HG02884 (cell line): ENCODE measurements around the gene IVD.
A peak's percentile ranks its signal among the peaks of the same experiment; 100 is the strongest.

ENCODE experiments used
- ATAC-seq: cut with Tn5 transposase; IDR thresholded peaks from one replicate; pipeline ENCODE4 v1.9.1; 2021; ENCODE audit warnings: mild to moderate bottlenecking, moderate library complexity; ENCODE audit not compliant: unreplicated experiment

Gene IVD

DNA sequence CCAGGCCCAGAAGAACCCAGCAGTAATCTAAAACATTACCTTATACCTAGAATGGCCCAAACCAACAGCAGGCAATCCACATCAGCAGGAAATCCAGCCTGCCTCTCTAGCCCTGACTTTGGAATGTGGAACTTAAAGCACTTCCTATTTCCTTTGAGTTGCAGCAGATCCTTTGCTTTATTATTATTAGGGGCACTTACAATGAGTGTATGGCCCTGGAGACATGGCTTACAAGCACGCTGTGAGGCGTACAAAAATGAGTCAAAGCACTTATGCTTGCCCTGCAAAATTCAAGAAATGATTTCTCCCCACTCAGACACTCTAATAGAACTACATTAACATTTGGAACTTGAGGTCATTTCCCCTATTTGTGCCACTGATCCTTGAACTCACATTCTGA is 32.6 kb upstream of the IVD start:
- no peak for ATAC-seq

DNA sequence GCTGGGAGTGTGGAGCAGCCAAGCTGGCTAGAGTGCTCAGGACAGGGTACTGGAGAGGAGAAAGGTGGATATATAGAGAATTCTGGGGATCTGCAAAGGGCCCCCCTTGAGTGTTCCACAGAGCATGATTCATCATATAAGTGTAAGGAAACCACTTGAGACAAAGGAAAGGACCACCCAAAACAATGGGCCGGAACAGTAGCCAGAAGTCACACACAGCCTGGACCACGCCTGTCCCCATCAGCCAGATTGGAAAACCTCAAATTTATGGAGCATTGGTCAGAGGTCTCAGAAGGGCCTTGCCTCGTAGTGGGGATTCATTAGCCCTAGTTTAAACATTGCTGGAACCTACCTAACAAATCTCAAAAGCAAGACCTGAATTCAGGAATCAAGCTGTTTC is 28.0 kb upstream of the IVD start:
- no peak for ATAC-seq

DNA sequence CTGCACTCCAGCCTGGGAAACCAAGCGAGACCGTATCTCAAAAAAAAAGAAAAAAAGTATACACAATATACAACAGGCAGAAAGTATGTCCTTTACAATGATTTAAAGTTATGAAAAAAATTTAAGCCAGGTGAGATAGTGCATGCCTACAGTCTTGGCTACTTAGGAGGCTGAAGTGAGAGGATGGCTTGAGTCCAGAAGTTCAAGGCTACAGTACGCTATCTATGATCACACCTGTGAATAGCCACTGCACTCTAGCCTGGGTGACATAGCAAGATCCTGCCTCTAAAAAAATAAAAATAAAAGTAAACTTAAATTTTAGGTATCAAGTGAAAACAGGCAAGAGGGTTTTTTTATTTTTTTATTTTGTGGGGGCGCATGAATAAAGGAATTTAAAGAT is 26.2 kb upstream of the IVD start:
- no peak for ATAC-seq

DNA sequence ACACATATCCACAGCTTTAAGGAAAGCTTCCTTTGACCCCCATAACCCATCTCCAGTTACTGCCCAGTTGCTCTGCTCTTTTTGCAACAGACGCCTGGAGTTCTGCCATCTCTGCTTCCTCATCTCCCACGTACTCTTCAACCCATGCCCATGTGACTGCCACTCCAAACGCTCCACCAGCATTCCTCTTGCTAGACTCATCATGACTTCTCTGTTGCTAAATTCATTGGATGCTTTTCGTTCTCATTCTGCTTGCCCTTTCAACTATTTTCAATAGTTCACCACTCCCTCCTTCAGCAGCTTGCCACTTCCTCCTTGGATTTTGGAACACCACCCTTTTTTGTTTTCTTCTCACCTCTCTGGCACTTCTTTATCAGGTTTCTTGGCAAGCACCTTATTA is 25.7 kb upstream of the IVD start:
- no peak for ATAC-seq

GRCh38 chr15:40380636-40381035 is 25.0 kb upstream of the IVD start:
- no peak for ATAC-seq

- ATAC-seq = no peak
Observed at GRCh38 chr15:40381818-40382529, 23.6 kb upstream of the IVD start.

GRCh38 chr15:40382580-40383456 is 22.8 kb upstream of the IVD start, which contains the start of gene KNSTRN:
Gene KNSTRN (plus strand): TSS chr15:40382721. CDS start chr15:40382836, 115 bp downstream.
- peak; percentile 96 for ATAC-seq

- ATAC-seq = no peak
Observed at GRCh38 chr15:40386480-40386879, 19.1 kb upstream of the IVD start.

- no peak for ATAC-seq
Observed at GRCh38 chr15:40388941-40389823, 16.4 kb upstream of the IVD start.

DNA sequence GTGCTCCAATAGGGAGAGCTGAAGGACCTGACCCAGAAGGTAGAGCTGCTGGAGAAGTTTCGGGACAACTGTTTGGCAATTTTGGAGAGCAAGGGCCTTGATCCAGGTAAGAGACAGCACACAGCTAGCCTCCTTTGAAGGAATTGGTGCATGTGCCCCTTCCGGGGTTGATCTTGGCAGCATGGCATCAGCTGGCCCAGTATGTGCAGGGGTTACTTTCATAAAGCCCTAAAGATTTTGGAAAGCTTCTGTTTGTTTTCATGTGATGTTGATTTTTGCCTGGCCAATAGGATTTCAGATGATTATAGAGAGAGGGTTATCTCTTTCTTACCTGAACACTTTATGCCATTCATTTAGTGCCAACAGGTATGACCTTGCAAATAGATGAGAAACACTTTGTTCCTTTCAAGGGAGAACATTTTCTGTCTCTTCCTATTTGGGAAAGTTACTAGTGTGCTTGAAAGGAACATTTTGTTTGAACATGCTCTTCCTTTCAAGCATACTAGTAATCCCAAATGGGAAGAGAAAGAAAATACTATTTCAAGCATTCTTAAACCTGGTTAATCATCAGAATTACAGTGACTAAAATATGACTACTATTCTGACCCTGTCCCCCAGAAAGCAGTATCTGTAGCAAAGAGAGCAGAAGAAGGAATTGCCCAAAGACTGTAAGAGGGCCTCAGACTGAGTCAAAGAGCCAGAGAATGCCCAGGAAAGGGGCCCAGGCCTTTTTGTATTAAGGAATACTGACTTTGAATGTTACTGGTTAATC is 15.6 kb upstream of the IVD start:
- no peak for ATAC-seq

GRCh38 chr15:40392986-40393948 is 12.3 kb upstream of the IVD start:
- no peak for ATAC-seq

DNA sequence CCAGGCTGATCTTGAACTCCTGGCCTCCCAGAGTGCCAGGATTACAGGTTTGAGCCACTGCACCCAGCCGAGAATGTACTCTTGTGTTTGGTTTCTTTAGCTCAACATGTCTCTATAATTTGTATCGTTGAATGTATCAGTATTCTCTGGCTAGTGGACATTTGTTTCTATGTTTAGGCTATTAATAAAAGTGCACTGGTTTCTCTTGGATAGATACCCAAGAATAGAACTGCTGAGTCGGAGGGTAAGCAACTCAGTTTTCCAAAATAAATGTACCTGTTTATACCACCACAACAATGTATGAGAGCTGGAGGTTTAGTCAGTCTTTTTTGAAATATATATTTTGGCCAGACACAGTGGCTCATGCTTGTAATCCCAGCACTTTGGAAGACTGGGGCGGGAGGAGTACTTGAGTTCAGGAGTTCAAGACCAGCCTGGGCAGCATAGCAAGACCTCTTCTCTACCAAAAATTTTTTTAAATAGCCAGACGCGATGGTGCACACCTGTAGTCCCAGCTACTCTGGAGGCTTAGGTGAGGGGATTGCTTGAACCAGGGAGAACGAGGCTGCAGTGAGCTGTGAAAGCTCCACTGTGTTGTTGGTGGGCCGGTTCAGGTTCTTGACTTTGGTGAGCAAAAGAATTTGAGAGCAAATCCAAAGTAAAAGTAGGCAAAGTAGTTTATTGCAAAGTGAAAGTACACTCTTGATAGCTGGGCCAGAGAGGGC is 7.7 kb upstream of the IVD start:
- ATAC-seq = no peak

DNA sequence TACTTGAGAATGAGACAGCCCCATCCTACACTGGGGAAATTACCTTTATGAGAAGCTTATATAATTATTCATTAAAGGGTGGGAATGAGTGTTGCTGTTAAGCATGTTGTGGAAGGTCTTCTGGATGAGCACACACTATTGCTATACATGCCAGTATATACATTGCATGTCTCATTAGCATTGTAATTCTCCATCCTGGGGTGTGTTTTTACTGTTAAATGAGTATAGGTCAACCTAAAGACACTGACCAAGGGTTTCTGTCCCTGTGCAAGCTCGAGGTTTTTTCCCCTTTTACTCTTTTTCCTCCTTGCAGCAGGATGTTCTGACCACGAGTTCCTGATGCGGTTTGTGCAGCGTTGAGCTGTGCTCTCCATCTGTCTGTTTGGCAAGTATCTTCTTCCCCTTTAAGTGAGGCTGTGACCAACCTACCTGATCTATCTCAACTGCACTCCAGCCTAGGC is 7.2 kb upstream of the IVD start:
- ATAC-seq = peak; percentile 75

GRCh38 chr15:40399370-40399769 is 6.2 kb upstream of the IVD start:
- ATAC-seq = no peak

GRCh38 chr15:40407330-40407990 is 1.9 kb downstream of the IVD start:
- ATAC-seq = peak; percentile 61

GRCh38 chr15:40409366-40409765 is 3.8 kb downstream of the IVD start:
- no peak for ATAC-seq

- ATAC-seq = no peak
Observed at GRCh38 chr15:40410476-40410875, 4.9 kb downstream of the IVD start.
